Stimulated activated CD4-positive, alpha-beta T cell treated with anti-CD3 and anti-CD28 coated beads, Interleukin-1b, Interleukin-23, amount 100 ng/mL, for 24 hours (primary cell): ENCODE measurements around the gene CRIP1.

ENCODE experiments used
- DNase-seq, 4 experiments: peaks; one replicate each; pipeline ENCODE4 v3.0.0-alpha.2; 2020; ENCODE audit warnings: low read depth in 4 of 4, low spot score in 1 of 4

Gene CRIP1

DNA sequence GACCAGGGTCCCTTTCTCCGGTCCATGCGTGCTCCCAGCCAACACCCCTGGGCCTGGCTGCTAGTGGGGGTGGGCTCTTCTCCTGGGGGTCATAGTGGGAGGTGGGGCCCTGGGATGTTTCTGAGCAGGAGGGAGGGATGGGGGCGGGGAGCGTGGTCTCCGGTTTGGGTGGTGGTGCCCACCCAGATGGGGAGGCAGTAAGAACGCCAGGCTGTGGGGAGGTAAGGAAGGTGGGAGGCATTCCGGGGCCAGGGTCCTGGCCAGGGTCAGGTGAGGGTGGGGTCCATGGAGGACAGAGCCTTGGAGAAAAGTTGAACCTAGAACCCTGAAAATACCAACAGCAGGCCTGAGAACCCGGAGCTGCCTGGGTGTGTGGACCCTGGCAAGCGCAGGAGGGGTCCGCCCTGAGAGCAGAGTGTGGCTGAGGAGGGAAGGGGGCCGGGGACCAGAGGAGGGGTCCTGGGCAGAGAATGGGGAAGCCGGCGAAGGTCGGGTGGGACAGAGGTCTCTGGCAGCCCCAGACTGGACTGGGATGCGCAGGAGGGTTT is 6.4 kb upstream of the CRIP1 start:
- no peak for DNase-seq

DNA sequence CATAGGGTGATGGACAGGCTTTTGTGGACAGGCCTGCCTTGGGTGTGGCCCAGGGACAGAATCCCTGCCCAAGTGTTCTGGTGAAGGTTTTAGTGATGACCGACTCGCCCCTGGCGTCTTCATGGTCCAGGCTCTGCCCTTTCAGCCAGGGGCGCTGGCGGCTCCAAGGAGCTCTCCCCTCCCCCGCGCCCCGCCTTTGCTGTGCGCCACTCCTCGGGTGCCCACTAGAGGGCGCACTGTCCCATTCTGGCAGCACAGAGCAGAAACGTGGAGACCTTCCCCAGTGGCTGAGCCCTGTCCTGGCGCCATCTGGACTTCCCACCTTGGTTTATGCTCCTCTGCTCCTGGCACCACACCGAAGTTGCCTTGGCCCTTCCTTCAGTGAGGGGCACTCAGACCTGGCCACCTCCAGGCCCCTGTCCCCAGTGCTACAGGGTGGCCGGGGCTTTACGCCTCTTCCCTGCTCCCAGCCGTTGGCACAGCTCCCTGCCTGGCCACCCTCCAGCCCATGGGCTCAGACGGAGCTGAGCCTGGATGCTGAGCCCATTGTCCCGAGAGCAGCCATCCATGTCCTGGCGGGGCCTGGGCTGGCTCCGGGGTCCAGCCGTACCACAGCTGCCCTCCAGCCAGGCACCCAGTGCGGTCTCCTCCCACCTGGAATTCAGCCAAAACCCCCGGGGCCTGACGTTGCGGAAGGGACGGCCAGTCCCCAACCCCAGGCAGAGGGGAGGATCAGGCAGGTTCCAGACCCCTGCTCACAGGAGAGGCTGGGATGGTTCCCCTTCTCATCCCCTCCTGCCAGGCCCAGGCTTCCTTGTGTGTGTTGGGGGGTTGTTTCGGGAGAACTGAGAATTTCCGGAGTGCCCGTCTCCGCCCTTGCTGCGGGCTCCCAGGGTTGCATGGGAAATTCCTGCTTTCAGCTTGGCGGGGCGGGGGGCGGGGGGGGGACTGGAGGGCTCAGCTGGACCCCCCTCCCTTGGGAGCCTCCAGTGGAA is 5.6 kb upstream of the CRIP1 start:
- DNase-seq: peak; percentile 79 to 84 (median 82)

DNA sequence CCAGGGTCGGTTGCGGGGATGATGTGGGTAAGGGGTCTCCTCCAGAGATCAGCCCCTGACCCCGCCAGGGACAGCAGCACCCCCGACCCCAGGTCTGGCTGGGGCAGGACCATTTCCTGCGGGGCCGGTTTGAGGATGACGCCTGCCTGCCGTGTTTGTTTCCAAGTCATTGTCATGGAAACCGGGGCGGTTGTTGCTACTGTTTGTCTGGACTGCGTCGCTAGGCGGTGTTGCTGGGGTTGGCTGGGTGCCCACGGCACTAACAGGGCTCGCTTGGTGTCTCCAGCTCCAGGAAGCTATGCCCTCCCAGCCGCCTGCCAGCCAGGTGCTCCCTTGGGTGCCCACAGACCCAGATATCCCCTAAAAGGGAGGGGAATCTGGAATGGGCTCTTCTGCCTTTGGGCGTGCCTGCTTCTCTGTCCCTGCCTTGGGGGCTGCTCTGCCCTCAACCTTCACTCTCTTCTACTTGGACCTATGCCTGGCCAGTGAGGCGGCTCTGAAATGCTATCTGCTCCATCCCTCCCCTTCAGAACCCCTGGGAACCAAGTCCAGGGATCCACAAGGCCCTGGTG is 4.7 kb upstream of the CRIP1 start:
- DNase-seq: peak; percentile 61 to 82 (median 80)

DNA sequence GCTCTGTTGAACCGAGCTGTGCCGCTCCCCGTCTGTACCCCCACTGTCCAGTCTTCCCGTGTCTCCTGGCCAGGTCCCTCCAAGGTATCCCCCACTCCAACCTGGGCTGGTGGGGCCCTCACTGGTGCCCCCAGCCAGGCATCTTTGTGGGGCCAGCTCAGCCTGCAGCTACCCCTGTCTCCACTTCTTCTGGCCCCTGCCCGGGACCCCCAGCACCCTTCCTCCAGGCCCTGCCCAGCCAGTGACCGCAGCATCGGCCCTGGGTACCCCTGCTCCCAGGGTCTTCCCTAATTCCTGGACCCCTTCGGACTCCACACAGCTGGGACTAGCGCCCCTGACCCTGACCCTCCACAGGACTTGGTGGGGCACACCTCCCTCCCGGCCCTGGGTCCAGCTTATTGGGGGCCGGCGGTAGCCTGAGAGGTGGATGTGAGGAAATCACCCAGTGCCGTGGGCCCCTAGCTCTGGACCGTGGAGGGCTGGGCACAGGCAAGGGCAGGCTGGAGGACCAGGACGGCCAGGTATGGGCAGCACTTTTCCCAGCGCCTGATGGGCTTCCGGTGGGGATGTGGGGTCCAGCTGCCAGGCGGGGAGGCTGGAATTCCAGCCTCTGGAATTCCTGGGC is 4.1 kb upstream of the CRIP1 start:
- no peak for DNase-seq

DNA sequence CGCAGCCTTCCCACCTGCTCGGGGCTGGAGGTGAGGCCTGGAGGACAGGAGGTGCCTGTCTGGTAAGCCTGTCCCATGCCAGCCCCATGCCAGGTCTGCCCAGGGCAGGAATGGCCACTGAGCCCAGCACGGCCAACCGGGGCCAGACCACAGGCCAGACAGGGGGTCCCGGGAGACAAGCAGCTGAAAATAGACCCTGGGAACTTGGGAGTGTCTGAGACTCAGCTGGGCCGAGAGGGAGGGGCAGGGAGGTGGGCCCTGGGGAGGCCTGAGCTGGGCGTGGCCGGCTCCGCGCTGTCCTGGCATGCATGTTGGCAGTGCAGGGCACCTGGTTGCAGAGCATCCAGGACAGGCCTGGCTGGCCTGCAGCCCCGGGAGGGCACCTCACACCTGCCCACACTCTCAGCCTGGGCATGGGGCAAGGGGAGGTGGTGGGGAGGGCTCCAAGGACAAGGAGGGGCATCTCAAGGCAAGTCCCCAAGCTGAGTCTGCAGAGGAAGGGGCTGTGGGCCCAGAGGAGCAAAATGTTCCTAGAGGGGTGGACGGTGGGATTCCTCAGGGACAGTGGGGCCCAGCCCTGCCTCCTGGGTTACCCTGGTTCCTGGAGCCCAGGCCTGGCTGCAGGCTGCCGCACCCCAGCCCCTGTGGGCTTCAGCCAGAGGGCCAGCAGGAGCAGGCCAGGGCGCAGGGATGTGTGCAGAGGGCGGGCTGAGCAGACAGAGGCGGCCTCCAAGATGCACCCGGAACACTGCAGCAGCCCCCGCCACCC is 3.2 kb upstream of the CRIP1 start:
- no peak for DNase-seq

DNA sequence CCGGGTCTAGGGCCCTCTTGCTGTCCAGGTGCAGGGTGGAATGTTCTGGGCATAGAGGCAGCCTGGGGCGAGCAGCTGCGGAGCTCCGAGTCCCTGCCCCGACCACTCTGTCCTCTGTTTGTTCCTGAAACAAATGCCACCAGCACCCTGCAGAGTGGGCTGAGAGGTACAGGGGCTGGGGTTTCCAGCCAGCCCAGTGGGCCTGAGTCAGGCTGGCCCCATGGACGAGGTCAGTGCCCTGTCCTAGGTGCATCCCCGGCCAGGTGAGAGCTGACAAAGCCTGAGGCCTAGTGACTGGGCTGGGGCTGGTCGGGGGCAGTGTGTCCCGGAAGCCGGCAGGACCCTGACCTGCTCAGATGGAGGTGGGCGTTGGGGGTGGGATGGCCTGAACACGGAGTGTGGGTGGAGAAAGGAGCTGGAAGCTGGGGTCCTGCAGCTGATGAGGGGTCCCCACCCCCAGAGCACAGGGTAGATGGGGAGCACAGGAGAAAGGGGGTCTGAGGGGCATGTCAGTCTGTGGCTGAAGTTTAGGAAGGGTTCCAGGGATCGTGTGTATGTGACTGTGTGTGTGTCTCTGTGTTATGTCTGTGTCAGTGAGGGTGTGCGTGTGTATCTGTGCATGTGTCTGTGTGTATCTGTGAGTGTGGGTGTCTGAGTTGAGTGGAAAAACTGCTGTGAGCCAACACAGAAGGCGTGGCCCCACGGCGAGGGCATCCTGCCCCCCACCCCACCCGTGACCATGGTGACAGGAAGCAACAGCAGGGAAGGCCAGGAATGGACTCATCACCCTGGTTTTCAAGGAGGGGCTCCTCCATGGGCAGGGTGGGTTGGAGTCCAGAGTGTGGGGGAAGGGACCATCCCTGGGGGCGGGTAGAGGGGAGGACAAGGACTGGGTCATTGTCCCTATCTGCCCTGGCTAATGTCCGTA is 2.4 kb upstream of the CRIP1 start:
- DNase-seq: no peak

DNA sequence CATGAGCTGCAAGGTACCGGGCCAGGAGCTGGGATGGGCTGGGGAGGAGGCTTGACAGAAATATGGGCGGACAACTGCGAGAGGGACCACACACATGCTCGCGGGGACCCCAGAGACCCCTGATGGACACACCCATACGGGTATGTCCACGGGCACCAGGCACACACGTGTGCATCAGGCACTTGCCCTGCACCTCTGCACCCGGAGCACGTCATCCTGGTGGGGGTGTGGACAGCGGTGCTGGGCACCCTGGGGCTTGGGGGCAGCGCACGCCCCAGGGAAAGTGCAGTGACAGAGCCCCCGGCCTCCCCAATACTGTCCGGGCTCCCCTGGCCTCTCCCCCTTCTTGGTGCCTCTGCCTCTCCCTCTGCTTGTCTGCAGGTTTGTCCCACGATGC is 1.7 kb upstream of the CRIP1 start:
- DNase-seq: no peak

DNA sequence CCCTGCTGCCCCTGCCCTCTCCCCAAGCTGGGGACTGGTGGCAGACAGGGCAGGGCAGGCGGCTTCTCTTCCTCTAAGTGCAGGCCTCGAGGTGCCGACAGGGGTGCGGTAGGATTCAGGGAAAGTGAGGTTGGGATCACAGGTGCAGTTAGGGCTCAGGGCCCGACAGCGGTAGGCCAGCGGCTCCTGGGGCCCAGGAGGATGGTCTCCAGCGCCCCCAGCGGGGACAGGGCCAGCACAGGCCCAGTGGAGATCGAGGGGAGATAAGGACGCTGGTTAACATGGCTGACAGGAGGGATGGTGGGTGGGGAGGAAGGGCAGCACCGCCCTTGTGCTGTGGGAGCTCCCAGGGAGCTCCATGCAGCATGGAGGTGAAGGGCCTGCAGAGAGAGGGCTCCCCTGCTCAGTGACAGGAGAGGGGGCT is 935 bp upstream of the CRIP1 start:
- DNase-seq: no peak

DNA sequence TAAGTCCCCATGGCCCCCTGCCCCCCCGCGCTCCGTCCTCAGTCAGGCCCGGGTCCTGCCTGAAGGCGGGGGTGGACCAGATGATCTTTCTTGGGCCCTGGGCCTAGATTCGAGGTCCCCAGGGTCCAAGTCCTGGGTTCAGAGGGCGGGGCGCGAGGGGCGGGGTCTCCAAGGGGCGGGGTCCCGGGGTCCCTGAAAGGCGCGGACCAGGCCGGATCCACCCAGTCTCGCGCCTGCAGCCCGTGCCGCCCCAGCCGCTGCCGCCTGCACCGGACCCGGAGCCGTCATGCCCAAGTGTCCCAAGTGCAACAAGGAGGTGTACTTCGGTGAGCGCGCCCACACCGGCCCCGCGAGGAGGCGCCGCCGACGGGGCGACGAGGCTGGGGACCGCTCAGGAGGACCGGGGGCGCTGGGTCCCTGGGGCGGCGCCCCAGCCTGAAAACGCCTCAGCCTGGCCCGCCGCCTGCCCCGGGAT is 325 bp downstream of the CRIP1 start:
- DNase-seq: no peak

DNA sequence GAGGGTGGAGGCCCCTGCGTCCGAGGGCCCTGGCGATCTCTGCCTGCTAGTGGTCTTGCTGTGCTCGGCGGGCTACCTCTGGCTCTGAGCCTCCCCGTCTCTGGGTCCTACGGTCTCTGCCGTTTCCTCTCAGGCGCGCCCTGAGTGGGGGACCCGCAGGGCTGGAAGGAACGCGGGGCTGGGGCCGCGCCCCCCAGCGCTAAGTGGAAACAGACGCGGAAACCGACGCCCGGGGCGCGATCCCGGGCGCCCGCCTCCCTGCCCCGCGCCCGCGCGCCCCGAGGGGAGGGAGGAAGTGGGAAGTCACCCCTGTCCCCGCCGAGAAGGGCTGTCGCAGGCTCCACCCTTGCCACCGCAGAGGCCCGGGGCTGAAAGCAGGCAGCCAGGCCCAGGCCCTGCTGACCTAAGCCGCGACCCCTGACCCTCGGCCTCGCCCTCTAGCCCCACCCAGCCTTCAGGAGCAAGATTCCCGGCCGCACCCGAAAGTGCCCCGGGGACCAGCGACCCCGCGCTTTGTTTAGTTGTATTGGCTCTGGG is 831 bp downstream of the CRIP1 start:
- DNase-seq: peak in 1 of 4 experiments; percentile 52

DNA sequence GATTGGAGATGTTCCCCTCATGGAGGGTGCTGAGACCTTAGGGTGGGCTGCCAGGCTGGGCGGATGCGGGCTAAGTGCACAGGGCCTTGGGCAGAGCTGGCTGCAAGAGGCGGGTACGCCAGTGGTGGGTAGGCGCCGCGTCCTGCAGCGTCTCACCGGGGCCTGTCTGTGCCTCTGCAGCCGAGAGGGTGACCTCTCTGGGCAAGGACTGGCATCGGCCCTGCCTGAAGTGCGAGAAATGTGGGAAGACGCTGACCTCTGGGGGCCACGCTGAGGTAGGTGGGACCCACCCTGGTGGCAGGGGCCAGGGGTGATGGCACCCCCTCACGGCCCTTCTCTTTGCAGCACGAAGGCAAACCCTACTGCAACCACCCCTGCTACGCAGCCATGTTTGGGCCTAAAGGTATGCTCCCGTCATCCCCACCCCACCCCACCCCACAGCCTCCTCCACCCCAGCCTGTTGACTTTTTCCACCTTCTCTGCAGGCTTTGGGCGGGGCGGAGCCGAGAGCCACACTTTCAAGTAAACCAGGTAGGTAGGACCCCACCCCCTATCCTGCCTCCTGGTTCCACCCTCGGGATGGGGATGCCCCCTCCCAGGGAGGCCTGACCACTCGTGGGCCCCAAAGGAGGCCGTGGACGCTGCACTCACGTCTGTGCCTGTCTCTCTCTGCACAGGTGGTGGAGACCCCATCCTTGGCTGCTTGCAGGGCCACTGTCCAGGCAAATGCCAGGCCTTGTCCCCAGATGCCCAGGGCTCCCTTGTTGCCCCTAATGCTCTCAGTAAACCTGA is 1.5 kb downstream of the CRIP1 start:
- DNase-seq: no peak

DNA sequence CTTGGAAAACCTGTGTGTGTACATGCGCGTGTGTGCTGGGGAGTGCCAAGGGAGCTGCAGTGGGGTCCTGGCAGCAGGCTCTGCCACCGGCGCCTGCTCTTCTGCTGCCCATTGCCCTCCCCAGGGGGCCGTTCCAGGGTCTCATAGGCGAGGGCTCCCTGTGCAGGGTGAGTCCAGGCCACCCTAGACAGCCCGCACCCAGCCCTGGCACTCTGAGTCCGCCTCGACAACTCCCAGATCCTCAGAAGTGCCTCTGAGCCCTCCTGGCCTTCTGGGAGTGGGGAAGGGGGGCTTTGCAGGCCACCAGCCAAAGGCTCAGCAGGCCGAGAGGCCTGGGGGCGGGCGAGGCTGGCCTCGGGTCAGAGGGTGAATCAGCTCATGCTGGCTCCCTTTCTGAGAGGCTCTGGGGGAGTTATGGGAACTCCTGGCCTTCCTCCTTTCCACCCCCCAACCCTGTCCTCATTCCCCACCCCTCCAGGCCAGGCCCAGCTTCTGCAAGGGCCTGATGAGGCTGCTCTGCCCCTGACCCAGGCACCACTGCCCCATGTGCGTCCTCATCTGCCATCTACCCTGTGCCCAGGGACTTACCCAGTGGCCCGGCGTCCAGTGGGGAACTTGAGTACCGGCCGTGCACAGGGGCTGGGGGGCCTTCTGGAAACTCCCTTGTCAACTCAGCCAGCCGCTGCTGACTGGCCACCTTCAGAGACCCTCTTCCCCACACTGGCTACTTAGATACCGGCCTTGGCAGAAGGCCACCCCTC is 2.3 kb downstream of the CRIP1 start:
- DNase-seq: no peak

DNA sequence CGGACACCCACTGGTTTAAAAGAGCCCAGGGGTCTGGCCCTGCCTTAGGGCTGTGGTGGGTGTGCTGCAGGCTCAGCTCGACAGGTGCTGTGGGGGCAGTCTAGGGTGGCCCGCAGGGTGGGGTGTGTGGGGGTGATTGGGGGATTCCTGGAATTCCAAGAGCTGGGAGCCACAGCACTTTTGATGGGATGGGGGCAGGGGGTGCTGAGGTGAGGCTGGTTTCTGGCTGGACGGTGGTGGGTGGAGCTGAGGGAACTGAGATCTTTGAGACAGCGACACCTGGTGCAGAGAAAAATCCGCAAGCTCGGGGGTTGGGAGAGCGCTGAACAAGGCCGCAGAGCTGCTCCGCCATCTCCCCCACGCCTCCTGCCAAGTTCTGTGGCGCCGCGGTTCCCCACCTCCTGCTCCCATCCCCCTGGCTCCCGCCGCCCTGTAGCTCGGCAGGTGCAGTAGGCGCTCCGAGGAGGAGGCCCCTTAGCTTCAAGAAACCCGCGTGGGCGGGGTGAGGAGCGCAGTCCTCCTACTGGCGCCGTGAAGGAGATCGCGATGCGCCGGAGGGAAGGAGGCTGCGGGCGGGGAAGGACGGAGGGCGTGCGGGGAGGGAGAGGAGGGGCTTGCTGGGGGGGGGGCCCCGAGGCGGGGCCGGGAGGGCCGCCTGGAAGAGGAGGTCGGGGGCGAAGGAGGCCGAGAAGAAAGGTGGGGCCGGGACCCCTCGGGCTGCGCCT is 3.0 kb downstream of the CRIP1 start:
- peak; percentile 63 to 77 (median 68) for DNase-seq

DNA sequence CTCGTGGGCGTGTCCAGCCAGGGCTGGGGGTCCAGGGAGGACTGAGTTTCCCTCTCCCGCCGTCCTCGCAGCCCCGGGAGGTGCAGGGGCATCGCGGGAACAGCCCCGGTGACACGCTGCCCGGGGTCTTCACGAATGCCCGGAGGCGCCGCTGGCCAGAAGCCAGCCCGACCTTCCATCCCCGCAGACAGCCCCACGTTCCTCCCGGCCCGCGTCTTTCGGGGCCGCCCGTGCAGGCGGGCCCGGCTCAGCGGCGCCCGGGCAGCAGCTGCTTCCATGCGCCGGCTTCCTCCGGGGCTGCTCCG is 3.5 kb downstream of the CRIP1 start:
- DNase-seq: no peak

DNA sequence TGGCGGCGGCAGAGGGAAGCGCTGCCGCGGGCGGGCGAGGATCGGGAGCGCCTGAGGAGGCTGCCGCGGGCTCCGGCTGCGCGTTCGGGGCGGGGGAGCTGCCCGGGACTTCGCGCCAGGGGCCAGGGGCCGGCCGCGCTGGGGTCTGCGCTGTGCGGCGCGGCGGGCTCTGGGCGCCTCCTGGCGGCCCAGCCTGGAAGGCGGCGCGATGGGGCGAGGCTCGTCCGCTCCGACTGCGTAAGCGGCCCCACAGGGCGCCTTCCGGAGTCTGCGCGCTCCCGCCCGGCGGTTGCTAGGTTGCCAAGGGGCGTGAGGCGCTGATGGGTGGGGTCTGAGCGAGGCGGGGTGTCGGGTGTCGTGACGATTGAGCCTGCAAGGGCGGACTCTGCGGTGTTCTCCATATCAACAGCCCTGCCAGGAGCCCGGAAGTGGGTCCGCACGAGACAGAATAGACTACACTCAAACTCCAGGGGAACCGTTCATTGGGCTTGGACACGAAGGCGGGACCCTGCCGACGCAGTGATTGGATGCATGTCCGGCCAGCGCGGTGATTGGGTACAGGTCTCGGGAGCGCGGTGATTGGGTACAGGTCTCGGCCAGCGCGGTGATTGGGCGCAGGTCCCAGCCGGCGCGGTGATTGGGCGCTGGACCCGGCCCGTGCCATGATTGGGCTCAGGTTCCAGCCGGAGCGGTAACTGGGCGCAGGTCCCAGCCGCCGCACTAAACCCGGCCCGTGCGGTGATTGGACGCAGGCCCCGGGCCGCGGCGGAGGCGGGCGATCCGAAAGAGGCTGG is 4.1 kb downstream of the CRIP1 start, which contains the start of gene TEDC1:
Gene TEDC1 (plus strand): TSS at position 675 of the 794 bp plus-strand sequence. CDS start 130 bp downstream, outside the sequence.
- peak; percentile 91 to 99 (median 98) for DNase-seq

DNA sequence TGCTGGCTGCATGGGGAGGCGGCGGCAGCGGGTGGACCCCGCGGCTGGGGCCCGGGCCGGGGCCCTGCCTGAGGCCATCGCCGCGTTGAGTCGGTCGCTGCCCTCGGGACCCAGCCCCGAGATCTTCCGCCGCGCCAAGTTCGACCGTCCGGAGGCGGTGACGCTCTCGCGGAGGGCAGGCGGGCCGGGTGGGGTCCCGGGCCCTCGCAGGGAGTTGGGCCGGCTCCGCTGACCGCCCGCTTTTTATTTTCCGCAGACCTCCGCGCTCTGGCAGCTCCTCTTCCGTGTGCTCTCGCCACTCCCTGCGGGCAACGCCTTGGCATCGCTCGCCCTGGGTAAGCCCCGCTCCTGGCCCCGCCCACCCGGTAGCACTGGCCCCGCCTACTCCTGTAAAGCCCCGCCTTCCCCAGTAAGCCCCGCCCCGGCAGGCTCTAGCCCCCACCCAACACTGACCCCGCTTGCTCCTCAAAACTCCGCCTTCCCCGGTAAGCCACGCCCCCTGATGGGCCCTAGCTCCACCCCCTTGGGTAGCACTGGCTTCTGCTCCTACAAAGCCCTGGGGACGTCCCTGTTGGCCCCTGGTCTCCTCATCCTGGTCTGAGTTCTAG is 4.8 kb downstream of the CRIP1 start:
- peak; percentile 59 to 89 (median 86) for DNase-seq
